ENCODE data around the gene ASTN1. TPM values are rescaled to one million over a fixed set of nuclear protein-coding genes. Genes with fewer than 3 reads are reported as not detected.

ASTN1 gene
- total RNA-seq, 2 donors from 2014 or later, result not detected

DNA sequence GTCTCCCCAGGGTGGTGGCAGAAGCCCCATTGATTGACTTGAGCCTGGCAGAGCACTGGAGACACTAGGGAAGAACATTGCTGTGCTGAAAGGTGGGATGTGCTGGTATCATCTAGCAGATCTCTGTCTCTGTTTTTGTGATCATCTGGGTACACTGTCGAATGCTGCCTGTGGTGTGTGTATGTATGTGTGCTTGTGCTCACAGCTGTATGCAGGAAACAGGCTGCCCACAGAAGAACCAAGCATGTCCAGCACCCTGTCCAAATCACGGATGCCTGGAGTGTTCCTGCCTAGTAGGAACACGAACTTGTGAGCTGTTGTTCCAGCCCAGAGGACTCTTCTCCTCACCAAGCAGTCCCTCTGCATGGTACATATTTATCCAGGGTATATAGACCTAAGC lies 7.8 kb upstream of the ASTN1 start:
- no peak for ATAC-seq
- Mint-ChIP-seq H3K27ac (no peak overlapping the region), H3K9me3 (peaks cover 0 to 7% of the 10 kb centered on the region in 2 donors), H3K36me3 (peaks cover 0 to 6% of the 10 kb centered on the region in 2 donors)
- no peak for DNase-seq (ENCODE audit: low spot score in 2 of 2)

- no peak for DNase-seq (ENCODE audit: low spot score in 2 of 2)
- Mint-ChIP-seq H3K9me3 (peaks cover 0 to 7% of the 10 kb centered on the region in 2 donors), H3K36me3 (peaks cover 0 to 6% of the 10 kb centered on the region in 2 donors), H3K27ac (no peak overlapping the region)
- no peak for ATAC-seq
These were observed 7.1 kb upstream of the ASTN1 start for GRCh38 chr1:177171536-177172123.

DNA sequence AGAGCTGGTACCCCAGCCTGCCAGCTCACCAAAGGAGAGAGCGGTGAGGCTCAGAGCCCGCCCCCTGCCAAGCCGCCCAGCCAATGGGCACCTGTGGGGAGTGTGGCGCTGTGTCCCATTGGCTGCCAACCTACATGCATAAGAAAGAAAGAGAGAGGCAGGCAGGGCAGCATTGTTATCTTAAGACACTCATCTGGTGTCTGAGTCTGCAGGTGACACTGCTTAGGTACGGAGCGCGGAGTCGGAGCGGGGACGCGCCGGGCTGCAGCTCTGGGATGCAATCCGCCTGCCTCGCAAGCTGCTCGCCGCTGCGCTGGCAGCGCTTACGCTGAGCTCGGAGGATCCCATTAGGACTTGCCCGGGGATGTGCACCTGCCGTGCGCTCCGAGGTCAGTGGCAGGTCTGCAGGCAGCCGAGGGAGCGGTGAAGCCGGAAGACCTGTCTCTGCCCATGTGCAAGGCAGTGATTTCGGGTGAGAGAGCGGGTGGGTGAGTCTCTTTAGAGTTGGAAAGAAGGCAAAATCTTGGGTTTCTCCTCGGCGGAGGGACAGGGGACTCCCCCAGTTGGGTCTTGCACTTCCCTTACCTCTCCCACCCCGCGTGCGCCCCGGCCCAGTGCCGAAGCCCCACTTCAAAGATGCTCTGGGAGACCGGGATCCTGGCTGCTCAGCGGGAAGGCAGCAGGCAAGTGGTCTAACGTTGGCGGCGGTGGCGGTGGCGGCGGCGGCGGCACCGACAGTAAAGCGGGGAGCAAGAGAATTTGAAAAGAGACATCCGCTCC lies 6.4 kb upstream of the ASTN1 start, which contains the start of gene BRINP2:
Gene BRINP2 (plus strand): TSS at position 203 of the 780 bp plus-strand sequence. CDS start 58,919 bp downstream, outside the sequence.
- Mint-ChIP-seq H3K9me3 (peaks cover 0 to 4% of the 10 kb centered on the region in 2 donors), H3K27ac (no peak within 1 kb of the TSS), H3K36me3 (peaks cover 0 to 6% of the 10 kb centered on the region in 2 donors)
- peak in 1 of 2 donors; percentile 60 for ATAC-seq
- DNase-seq (ENCODE audit: low spot score in 2 of 2), result no peak

DNA sequence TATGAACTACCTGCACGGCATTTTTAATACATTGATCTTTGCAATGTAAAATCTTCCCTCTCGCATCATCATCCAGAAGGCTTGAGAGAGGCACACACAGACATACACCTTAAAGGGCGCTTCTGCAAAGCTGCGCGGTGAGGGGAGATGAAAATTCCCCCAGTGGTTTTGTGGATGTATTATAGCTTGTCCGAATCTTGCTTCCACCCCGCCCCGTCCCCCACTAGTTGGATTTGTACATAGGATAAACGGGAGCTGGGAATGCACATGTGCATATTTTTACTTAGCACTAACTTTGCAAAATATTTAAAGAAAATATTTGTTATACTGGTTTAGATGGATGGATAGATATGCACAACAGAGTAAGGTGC lies 542 bp upstream of the ASTN1 start:
- Mint-ChIP-seq H3K36me3 (peaks cover 8 to 17% of the 10 kb centered on the region in 2 donors), H3K27ac (no peak overlapping the region), H3K9me3 (peaks cover 5 to 22% of the 10 kb centered on the region in 2 donors)
- no peak for ATAC-seq
- no peak for DNase-seq (ENCODE audit: low spot score in 2 of 2)

GRCh38 chr1:177163844-177164379 lies 600 bp downstream of the ASTN1 start:
- DNase-seq (ENCODE audit: low spot score in 2 of 2), result no peak
- peaks cover 5 to 22% of the 10 kb centered on the region in 2 donors for H3K9me3 Mint-ChIP-seq
- H3K27ac Mint-ChIP-seq, result no peak overlapping the region
- H3K36me3 Mint-ChIP-seq, result peaks cover 8 to 17% of the 10 kb centered on the region in 2 donors
- ATAC-seq, result no peak

- DNase-seq (ENCODE audit: low spot score in 2 of 2) (no peak), ATAC-seq (no peak)
- no peak overlapping the region for H3K27ac Mint-ChIP-seq
- peaks cover 5 to 22% of the 10 kb centered on the region in 2 donors for H3K9me3 Mint-ChIP-seq
- peaks cover 8 to 17% of the 10 kb centered on the region in 2 donors for H3K36me3 Mint-ChIP-seq
These were observed 2.3 kb downstream of the ASTN1 start for GRCh38 chr1:177162243-177162642.

- ATAC-seq (no peak), DNase-seq (ENCODE audit: low spot score in 2 of 2) (no peak)
- Mint-ChIP-seq H3K36me3 (no peaks in the 10 kb centered on the region), H3K9me3 (peaks cover 0 to 6% of the 10 kb centered on the region in 2 donors), H3K27ac (no peak overlapping the region)
These were observed 18.0 kb downstream of the ASTN1 start for GRCh38 chr1:177146499-177146898.

DNA sequence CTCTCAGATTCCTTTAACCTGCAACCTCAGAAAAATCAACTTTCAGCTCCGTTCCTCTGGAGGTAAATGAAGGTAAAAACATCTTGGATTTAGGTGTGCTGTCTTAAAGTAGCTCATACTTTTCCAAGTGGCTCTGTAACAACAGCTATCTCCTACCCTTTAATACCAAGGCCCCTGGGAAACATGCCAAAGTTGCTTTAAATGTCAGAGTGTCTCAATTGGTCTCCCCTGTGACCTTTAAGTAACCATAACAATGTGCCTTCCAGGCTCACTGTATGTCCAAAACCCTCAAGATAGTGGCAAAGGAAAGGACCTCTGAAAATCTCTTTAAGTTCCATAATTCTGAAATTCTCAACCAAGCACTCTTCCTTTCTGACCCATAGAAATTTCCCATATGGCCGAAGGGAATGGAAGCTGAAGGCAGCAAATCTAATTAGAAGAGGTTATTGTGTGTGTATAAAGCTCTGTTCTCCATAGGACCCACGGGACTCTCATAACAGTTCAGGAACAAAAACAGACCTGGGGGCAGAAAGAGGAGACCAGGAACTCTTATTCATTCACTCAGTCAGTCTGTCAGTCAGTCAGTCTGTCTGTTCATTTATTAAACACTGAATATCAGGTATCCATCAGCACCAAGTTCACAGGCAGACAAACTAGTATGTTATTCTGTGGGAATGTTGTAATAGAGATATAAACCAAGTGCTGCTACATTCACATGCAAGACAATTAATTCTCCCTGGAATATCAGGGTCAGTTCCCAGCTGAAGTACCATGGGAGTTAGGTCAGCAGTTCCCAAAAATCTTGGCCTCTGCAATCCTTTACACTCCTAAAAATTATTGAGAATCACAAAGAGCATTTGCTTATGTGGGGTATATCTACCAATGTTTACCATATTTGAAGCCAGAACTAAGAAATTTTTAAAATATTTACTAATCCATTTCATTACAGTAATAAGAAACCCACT lies 19.1 kb downstream of the ASTN1 start:
- Mint-ChIP-seq H3K27ac (no peak overlapping the region), H3K9me3 (peaks cover 0 to 6% of the 10 kb centered on the region in 2 donors), H3K36me3 (no peaks in the 10 kb centered on the region)
- DNase-seq (ENCODE audit: low spot score in 2 of 2) (no peak), ATAC-seq (no peak)

GRCh38 chr1:177142791-177143271 lies 21.7 kb downstream of the ASTN1 start:
- peaks cover 0 to 6% of the 10 kb centered on the region in 2 donors for H3K36me3 Mint-ChIP-seq
- no peak for ATAC-seq
- peaks cover 5 to 8% of the 10 kb centered on the region in 2 donors for H3K9me3 Mint-ChIP-seq
- no peak for DNase-seq (ENCODE audit: low spot score in 2 of 2)
- H3K27ac Mint-ChIP-seq, result no peak overlapping the region

DNA sequence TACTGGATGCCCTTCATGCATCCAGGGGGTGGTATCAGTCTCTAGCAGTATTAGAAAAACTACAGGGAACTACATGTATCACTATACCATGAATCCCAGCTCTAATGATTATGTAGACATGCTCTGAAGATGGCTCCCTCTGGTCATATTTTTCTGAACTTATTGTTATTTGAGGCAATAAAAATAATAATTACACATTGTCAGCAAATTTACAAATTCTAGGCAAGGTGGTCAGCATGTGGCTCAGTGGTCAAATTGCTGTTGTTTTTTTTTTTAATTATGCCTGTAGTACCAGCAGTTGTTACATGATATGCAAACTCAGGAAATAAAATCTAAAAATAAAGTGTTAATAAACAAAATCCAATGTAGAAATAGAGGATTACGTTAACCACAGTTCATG lies 22.5 kb downstream of the ASTN1 start:
- Mint-ChIP-seq H3K36me3 (peaks cover 0 to 6% of the 10 kb centered on the region in 2 donors), H3K27ac (no peak overlapping the region), H3K9me3 (peaks cover 5 to 6% of the 10 kb centered on the region in 2 donors)
- DNase-seq (ENCODE audit: low spot score in 2 of 2), result no peak
- no peak for ATAC-seq

GRCh38 chr1:177138347-177138746 lies 26.2 kb downstream of the ASTN1 start:
- H3K9me3 Mint-ChIP-seq, result peaks cover 5 to 13% of the 10 kb centered on the region in 2 donors
- no peak for ATAC-seq
- peaks cover 0 to 6% of the 10 kb centered on the region in 2 donors for H3K36me3 Mint-ChIP-seq
- H3K27ac Mint-ChIP-seq, result no peak overlapping the region
- no peak for DNase-seq (ENCODE audit: low spot score in 2 of 2)

DNA sequence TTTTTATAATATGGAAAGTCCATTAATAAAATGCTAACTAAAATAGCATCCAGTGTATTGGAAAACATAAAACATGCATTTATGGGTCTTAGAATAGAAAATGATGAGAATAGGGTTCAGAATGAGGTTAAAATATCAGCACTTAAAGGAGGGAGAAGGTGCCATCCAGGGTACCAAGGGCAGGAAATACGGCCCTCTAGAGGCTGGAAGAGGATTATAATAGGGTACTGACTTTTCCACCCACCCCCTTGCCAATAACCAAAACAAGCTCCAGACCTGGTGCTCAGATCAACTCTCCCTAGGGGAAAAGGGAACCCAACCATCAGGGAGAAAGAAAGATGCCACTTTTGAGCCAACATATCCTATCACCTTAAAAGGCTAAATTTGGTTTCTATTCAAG lies 26.7 kb downstream of the ASTN1 start:
- peaks cover 0 to 6% of the 10 kb centered on the region in 2 donors for H3K36me3 Mint-ChIP-seq
- H3K9me3 Mint-ChIP-seq, result peaks cover 5 to 13% of the 10 kb centered on the region in 2 donors
- ATAC-seq, result no peak
- no peak for DNase-seq (ENCODE audit: low spot score in 2 of 2)
- H3K27ac Mint-ChIP-seq, result no peak overlapping the region

GRCh38 chr1:177135250-177135649 lies 29.3 kb downstream of the ASTN1 start:
- peaks cover 5 to 17% of the 10 kb centered on the region in 2 donors for H3K9me3 Mint-ChIP-seq

GRCh38 chr1:177133977-177134538 lies 30.5 kb downstream of the ASTN1 start:
- peaks cover 0 to 7% of the 10 kb centered on the region in 2 donors for H3K36me3 Mint-ChIP-seq
- ATAC-seq (no peak), DNase-seq (ENCODE audit: low spot score in 2 of 2) (no peak)
- H3K9me3 Mint-ChIP-seq, result peaks cover 5 to 20% of the 10 kb centered on the region in 2 donors
- H3K27ac Mint-ChIP-seq, result no peak overlapping the region

More at GRCh38 chr1:177135250-177135649, 29.3 kb downstream of the ASTN1 start:
- DNase-seq (ENCODE audit: low spot score in 2 of 2), result no peak
- no peak overlapping the region for H3K27ac Mint-ChIP-seq
- no peak for ATAC-seq
- peaks cover 0 to 6% of the 10 kb centered on the region in 2 donors for H3K36me3 Mint-ChIP-seq

DNA sequence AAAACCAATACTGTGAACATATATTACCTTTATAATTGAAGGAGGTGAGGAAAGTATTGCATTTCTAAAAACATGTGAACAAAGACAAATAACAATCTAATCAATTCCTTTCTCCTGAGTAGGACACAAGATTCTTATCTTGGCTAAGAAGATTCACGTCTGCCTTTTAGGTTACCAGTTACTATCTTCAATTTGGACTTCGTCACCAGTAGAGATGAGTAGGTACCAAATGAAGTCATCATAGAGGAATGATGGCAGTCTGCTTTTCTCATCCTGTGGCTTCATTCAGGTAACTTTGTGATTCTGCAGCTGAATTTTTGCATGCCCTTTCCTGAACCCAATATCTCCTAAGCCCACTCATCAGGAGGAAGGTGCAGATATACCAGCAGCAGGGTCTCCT lies 32.4 kb downstream of the ASTN1 start:
- Mint-ChIP-seq H3K36me3 (peaks cover 0 to 6% of the 10 kb centered on the region in 2 donors), H3K27ac (no peak overlapping the region), H3K9me3 (peaks cover 0 to 18% of the 10 kb centered on the region in 2 donors)
- ATAC-seq (no peak), DNase-seq (ENCODE audit: low spot score in 2 of 2) (no peak)

DNA sequence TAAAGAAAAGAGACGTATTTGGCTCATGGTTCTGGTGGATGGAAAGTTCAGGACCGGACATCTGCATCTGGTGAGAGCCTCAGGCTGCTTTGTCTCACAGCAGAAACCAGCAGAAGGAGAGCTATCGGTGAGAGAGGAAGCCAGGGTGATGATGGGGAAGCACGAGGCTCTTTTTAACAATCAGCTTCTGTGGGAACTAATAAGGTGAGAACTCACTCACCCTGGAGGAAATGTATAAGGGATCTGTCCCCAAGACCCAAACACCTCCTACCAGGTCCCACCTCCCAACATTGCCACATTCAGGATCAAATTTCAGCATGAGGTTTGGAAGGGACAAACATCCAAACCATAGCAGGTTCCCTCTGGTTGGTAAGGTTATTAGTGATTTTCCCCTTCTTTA lies 32.8 kb downstream of the ASTN1 start:
- DNase-seq (ENCODE audit: low spot score in 2 of 2), result no peak
- Mint-ChIP-seq H3K27ac (no peak overlapping the region), H3K36me3 (peaks cover 0 to 6% of the 10 kb centered on the region in 2 donors), H3K9me3 (peaks cover 0 to 15% of the 10 kb centered on the region in 2 donors)
- ATAC-seq, result no peak

Data from activated naive CD4-positive, alpha-beta T cell treated with anti-CD3 and anti-CD28 coated beads, Interleukin-2, amount 50 U/mL, for 72 hours (primary cell).